Measurements from ENCODE around the gene CACNA2D4.
"Not testable (repeated sequence)": the region's sequence is repeated elsewhere in the genome, so short reads cannot be mapped to it uniquely, and the experiment has no call there.

CACNA2D4 gene

DNA sequence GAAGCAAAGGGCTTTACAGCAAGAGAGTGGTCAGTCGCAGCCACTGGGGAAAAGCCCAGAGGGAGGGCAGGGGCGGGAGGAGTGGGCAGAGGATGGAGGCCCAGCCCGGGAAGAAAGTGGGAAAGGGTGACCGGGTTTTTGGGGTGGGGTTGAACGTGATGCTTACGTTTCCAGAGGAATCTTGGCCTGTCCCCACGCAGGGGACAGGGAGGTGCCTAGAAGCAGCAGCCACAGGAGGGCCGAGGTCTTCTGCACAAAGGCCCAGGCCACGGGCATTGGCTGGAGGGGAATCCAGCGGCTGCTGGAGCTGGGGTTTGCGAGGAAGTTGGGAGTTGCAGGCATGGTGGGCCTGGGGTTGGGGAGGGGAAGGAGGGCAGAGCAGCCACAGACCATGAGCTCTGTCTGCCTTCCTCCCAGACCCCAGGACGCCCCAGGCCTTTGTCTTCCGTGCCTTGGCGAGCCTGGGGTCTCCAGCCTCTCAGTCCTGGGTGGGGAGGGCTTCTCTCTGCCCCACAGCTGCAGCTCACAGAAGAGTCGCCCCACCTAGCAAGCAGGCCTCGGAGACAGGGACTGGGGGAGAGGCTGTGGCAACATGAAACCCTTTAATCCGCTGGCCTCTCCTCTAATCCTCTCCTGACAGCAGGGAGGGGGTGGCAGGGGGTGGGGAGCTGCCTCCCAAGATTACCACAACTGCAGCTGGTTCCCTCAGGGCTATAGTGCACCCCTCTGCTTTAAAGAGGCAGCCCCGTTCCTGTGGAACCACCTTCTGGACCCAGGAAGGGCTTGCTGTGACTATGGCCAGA is at the start of gene CACNA2D4:
Gene CACNA2D4, minus strand, starts transcription at position 572 of the 803 bp plus-strand sequence. Its CDS starts 179 bp downstream, at position 393.
- peak; percentile 14 for DNase-seq

- no peak for DNase-seq
These were observed 48.2 kb upstream of the CACNA2D4 start for GRCh38 chr12:1966561-1967226.

DNA sequence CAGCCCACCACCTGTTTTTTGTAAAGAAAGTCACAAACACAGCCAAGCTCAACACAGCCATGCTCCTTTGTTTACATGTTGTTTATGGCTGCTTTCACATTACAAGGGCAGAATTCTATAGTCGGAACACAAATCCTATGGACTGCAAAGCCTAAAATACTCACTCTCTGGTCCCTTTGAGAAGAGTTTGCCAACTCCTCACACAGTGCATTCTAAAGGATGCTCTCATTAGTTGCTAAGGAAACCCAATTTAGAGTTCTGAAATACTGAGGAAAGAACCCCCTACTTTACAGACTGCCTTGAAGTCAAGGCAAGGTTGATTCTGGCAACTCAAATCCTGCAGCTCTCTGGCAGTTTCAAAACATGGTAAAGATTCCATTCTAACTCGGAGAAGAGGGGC is 47.5 kb upstream of the CACNA2D4 start:
- no peak for DNase-seq

- no peak for DNase-seq
These were observed 43.9 kb upstream of the CACNA2D4 start for GRCh38 chr12:1962051-1963020.

DNA sequence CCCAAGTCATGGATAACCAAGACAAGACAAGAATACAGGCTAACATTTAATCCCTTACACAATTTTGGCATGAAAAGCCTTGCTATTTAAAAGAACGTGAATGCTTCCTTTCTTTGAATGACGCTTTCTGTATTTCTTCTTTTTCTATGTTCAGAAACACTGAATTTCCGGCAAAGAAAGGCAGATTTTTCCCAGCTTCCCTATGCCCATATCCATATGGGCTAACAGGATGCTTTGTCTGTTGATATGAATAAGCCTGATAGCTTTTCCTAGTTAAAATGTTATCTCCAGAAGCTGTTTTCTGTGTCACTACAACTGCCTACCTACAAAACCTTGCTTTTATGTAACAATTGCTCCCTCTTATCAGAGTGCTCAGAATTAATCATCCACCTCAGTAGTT is 38.3 kb upstream of the CACNA2D4 start:
- DNase-seq, result no peak

GRCh38 chr12:1949771-1950470 is 31.5 kb upstream of the CACNA2D4 start:
- peak; percentile 46 for DNase-seq

GRCh38 chr12:1948883-1949282 is 30.4 kb upstream of the CACNA2D4 start:
- DNase-seq, result no peak

GRCh38 chr12:1947081-1947480 is 28.6 kb upstream of the CACNA2D4 start:
- no peak for DNase-seq

- DNase-seq, result no peak
These were observed 27.8 kb upstream of the CACNA2D4 start for GRCh38 chr12:1946296-1946695.

- DNase-seq, result not testable (repeated sequence)
These were observed 27.1 kb upstream of the CACNA2D4 start for GRCh38 chr12:1945502-1945901.

DNA sequence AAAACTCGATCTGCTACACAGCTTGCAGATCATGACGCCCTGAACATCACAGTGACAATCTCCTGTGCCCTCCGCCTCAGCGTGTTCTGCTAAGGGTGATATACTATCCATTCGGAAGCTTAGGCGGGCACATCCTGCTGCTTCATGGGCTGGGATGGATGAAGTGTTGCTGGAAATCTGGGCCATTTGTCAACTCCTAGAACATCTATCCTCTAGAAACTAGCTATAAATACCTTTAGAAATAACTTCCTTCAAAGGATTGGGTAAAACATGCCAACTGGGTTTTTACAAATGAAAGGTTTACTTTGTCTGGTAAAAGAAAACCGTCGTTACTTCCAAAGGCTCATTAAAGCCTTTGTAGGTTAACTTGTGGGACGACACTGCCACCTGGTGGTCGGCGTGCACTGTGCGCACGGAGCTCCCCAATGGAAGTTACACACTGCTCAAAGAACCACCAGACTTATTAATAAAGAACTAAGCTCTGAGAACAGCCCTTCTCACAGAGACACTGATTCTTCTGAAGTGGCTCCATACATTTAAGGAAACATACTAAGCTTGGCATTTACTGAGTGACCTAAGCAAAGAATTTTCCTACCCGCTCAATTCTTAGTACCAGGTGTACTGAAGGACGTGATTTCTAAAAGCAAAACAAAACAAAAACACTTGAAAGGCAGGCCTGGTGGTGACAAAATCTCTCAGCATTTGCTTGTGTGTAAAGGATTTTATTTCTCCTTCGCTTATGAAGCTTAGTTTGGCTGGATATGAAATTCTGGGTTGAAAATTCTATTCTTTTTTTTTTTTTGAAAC is 21.6 kb upstream of the CACNA2D4 start:
- DNase-seq, result peak; percentile 90

- no peak for DNase-seq
These were observed 20.9 kb upstream of the CACNA2D4 start for GRCh38 chr12:1939331-1939730.

DNA sequence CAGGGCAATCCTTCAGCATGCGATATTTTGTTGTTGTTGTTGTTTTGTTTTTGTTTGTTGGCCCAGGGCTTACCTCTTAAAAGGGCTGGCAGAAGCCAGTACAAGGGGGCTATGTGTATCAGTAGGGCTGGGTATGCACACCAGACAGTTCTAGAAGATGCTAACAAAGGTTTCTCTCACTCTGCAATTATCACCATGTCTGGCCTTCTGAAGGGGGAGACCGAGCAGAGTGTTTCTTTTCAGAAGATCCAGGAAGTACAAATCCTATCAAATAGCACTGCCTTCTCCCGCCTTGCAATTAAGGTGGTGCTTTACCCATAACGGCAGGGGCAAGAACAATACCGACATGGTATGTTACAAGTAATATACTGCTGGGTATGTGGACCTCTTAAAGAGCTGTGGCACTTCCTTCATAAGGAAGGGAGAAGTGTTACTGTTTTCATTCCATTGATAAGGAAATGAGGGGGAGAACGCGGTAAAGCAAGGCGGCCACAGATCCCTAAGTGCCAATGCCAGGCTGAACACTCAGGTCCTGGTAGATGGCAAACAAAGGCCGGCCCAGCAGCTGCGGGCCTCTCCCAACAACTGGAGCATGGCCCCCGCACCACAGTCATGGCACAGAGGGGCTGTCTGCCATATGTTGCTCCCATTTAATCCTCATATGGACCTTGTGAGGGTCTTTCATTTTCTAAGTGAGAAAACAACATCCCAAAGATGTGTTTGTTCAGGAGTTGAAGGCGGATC is 19.2 kb upstream of the CACNA2D4 start:
- no peak for DNase-seq

- no peak for DNase-seq
These were observed 18.2 kb upstream of the CACNA2D4 start for GRCh38 chr12:1936406-1937320.

- no peak for DNase-seq
These were observed 17.4 kb upstream of the CACNA2D4 start for GRCh38 chr12:1935700-1936378.

- no peak for DNase-seq
These were observed 16.8 kb upstream of the CACNA2D4 start for GRCh38 chr12:1935242-1935641.

- DNase-seq, result no peak
These were observed 16.4 kb upstream of the CACNA2D4 start for GRCh38 chr12:1934831-1935230.

- no peak for DNase-seq
These were observed 15.6 kb upstream of the CACNA2D4 start for GRCh38 chr12:1934068-1934467.

Measured in activated CD4-positive, CD25-positive, alpha-beta regulatory T cell treated with anti-CD3 and anti-CD28 coated beads, Interleukin-2, amount 50 U/mL, for 72 hours (primary cell).